ENCODE data around the gene ACACA.

Gene ACACA

GRCh38 chr17:37188157-37188556 is 218.5 kb downstream of the ACACA start:
- Histone ChIP-seq H3K79me2 (ENCODE audit: insufficient read depth, low read length) (no peaks in the 10 kb centered on the region), H3K9me3 (ENCODE audit: insufficient read depth, low read depth, low read length) (no peaks in the 10 kb centered on the region), H2AFZ (ENCODE audit: low read length) (no peak overlapping the region), H3K4me1 (ENCODE audit: insufficient read depth, low read length, poor library complexity, severe bottlenecking) (no peaks in the 10 kb centered on the region), H3K9ac (ENCODE audit: low read depth, low read length, poor library complexity, severe bottlenecking) (no peak overlapping the region), H3K36me3 (ENCODE audit: insufficient read depth, low read length) (peaks cover 61% of the 10 kb centered on the region; the same call in 1 of the 2 replicates), H3K4me2 (ENCODE audit: low read depth, low read length, poor library complexity, severe bottlenecking) (no peak overlapping the region), H3K27me3 (ENCODE audit: insufficient read depth, low read length, poor library complexity, severe bottlenecking) (no peaks in the 10 kb centered on the region), H3K4me3 (ENCODE audit: low read length, poor library complexity, severe bottlenecking) (no peak overlapping the region), H4K20me1 (ENCODE audit: insufficient read depth, low read length, poor library complexity, severe bottlenecking) (no peaks in the 10 kb centered on the region), H3K9me2 (replicated peaks; ENCODE audit: low read depth, low read length) (no peaks in the 10 kb centered on the region), H3F3A (ENCODE audit: low read depth) (no peaks in the 10 kb centered on the region)
- TF ChIP-seq EZH2phosphoT487 (IDR thresholded peaks at IDR 0.05; ENCODE audit: borderline replicate concordance) = no peak
- TF ChIP-seq CTCF (conservative IDR thresholded peaks at IDR 0.05; ENCODE audit: low read length) = no peak

GRCh38 chr17:37187262-37187661 is 219.4 kb downstream of the ACACA start:
- Histone ChIP-seq H3K9me2 (replicated peaks; ENCODE audit: low read depth, low read length) (no peaks in the 10 kb centered on the region), H3F3A (ENCODE audit: low read depth) (no peaks in the 10 kb centered on the region), H3K4me2 (ENCODE audit: low read depth, low read length, poor library complexity, severe bottlenecking) (no peak overlapping the region), H3K4me1 (ENCODE audit: insufficient read depth, low read length, poor library complexity, severe bottlenecking) (no peaks in the 10 kb centered on the region), H3K79me2 (ENCODE audit: insufficient read depth, low read length) (no peaks in the 10 kb centered on the region), H3K36me3 (ENCODE audit: insufficient read depth, low read length) (peaks cover 58% of the 10 kb centered on the region; the same call in 1 of the 2 replicates), H3K27me3 (ENCODE audit: insufficient read depth, low read length, poor library complexity, severe bottlenecking) (no peaks in the 10 kb centered on the region), H2AFZ (ENCODE audit: low read length) (no peak overlapping the region), H3K9me3 (ENCODE audit: insufficient read depth, low read depth, low read length) (no peaks in the 10 kb centered on the region), H3K9ac (ENCODE audit: low read depth, low read length, poor library complexity, severe bottlenecking) (no peak overlapping the region), H4K20me1 (ENCODE audit: insufficient read depth, low read length, poor library complexity, severe bottlenecking) (no peaks in the 10 kb centered on the region), H3K4me3 (ENCODE audit: low read length, poor library complexity, severe bottlenecking) (no peak overlapping the region)
- no peak for TF ChIP-seq EZH2phosphoT487 (IDR thresholded peaks at IDR 0.05; ENCODE audit: borderline replicate concordance)
- no peak for TF ChIP-seq CTCF (conservative IDR thresholded peaks at IDR 0.05; ENCODE audit: low read length)

GRCh38 chr17:37182786-37183465 is 223.7 kb downstream of the ACACA start:
- no peak overlapping the region for H3K4me3 ChIP-seq (ENCODE audit: low read length, poor library complexity, severe bottlenecking)
- no peak overlapping the region for H3K9ac ChIP-seq (ENCODE audit: low read depth, low read length, poor library complexity, severe bottlenecking)
- H3K9me3 ChIP-seq (ENCODE audit: insufficient read depth, low read depth, low read length) = no peaks in the 10 kb centered on the region
- H3K79me2 ChIP-seq (ENCODE audit: insufficient read depth, low read length) = no peaks in the 10 kb centered on the region
- H3K4me1 ChIP-seq (ENCODE audit: insufficient read depth, low read length, poor library complexity, severe bottlenecking) = no peaks in the 10 kb centered on the region
- H3K4me2 ChIP-seq (ENCODE audit: low read depth, low read length, poor library complexity, severe bottlenecking) = no peak overlapping the region
- peaks cover 41% of the 10 kb centered on the region; the same call in 1 of the 2 replicates for H3K36me3 ChIP-seq (ENCODE audit: insufficient read depth, low read length)
- no peaks in the 10 kb centered on the region for H3K9me2 ChIP-seq (replicated peaks; ENCODE audit: low read depth, low read length)
- H3F3A ChIP-seq (ENCODE audit: low read depth) = no peaks in the 10 kb centered on the region
- TF ChIP-seq EZH2phosphoT487 (IDR thresholded peaks at IDR 0.05; ENCODE audit: borderline replicate concordance) (no peak), CTCF (conservative IDR thresholded peaks at IDR 0.05; ENCODE audit: low read length) (no peak)
- no peaks in the 10 kb centered on the region for H3K27me3 ChIP-seq (ENCODE audit: insufficient read depth, low read length, poor library complexity, severe bottlenecking)
- H2AFZ ChIP-seq (ENCODE audit: low read length) = no peak overlapping the region
- H4K20me1 ChIP-seq (ENCODE audit: insufficient read depth, low read length, poor library complexity, severe bottlenecking) = no peaks in the 10 kb centered on the region

All from Loucy (cell line).